ENCODE data around the gene ADAP2.

DNA sequence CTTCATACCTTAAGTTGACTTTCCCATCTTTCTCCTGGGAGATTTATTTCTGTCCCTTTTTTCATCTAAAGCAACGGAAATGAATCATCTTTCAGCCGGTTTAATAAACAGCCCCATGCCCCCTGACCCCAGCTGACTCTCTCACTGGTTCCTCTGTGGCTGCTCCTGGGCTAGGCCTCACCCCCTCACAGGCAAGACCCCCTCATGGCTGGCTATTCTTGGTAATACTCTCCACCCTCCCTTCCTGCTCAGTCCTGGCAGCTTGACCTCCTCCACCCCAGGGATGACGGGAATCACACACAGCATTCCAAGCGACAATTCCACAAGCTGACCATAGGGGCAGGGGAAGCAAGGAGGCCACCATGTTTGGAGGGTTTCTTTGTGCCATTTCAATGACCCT is 1.5 kb upstream of the ADAP2 start:
- TF ChIP-seq EZH2 (IDR thresholded peaks at IDR 0.05; ENCODE audit: insufficient read depth, poor library complexity, severe bottlenecking) (no peak), EZH2phosphoT487 (IDR thresholded peaks at IDR 0.05; ENCODE audit: insufficient read depth, low read depth) (no peak)
